ENCODE measurements around the gene KCNS3.

Gene KCNS3

GRCh38 chr2:17879137-17879912 lies 858 bp downstream of the KCNS3 start:
- peak; percentile 67 for DNase-seq (ENCODE audit: low read depth)

- no peak for DNase-seq (ENCODE audit: low read depth)
Measured at GRCh38 chr2:17879913-17880274, 1.4 kb downstream of the KCNS3 start.

GRCh38 chr2:17892770-17893534 lies 14.5 kb downstream of the KCNS3 start:
- DNase-seq (ENCODE audit: low read depth): no peak

- no peak for DNase-seq (ENCODE audit: low read depth)
Measured at GRCh38 chr2:17894005-17894404, 15.5 kb downstream of the KCNS3 start.

GRCh38 chr2:17894556-17894955 lies 16.1 kb downstream of the KCNS3 start:
- no peak for DNase-seq (ENCODE audit: low read depth)

- DNase-seq (ENCODE audit: low read depth): no peak
Measured at GRCh38 chr2:17899871-17900270, 21.4 kb downstream of the KCNS3 start.

- DNase-seq (ENCODE audit: low read depth): no peak
Measured at GRCh38 chr2:17901246-17901645, 22.8 kb downstream of the KCNS3 start.

GRCh38 chr2:17910980-17911379 lies 32.5 kb downstream of the KCNS3 start:
- no peak for DNase-seq (ENCODE audit: low read depth)

- no peak for DNase-seq (ENCODE audit: low read depth)
Measured at GRCh38 chr2:17911491-17912260, 33.2 kb downstream of the KCNS3 start.

GRCh38 chr2:17912266-17912691 lies 33.8 kb downstream of the KCNS3 start:
- DNase-seq (ENCODE audit: low read depth): no peak

- DNase-seq (ENCODE audit: low read depth): no peak
Measured at GRCh38 chr2:17915099-17915498, 36.6 kb downstream of the KCNS3 start.

- DNase-seq (ENCODE audit: low read depth): no peak
Measured at GRCh38 chr2:17915811-17916518, 37.5 kb downstream of the KCNS3 start.

- no peak for DNase-seq (ENCODE audit: low read depth)
Measured at GRCh38 chr2:17916584-17916983, 38.1 kb downstream of the KCNS3 start.

- no peak for DNase-seq (ENCODE audit: low read depth)
Measured at GRCh38 chr2:17918789-17919188, 40.3 kb downstream of the KCNS3 start.

- DNase-seq (ENCODE audit: low read depth): no peak
Measured at GRCh38 chr2:17930773-17931172, 52.3 kb downstream of the KCNS3 start.

- DNase-seq (ENCODE audit: low read depth): peak; percentile 4
Measured at GRCh38 chr2:17933256-17933655, 54.8 kb downstream of the KCNS3 start.

GRCh38 chr2:17934721-17935120 lies 56.3 kb downstream of the KCNS3 start:
- peak; percentile 92 for DNase-seq (ENCODE audit: low read depth)

- no peak for DNase-seq (ENCODE audit: low read depth)
Measured at GRCh38 chr2:17935242-17935885, 56.9 kb downstream of the KCNS3 start.

GRCh38 chr2:17936599-17936998 lies 58.1 kb downstream of the KCNS3 start:
- DNase-seq (ENCODE audit: low read depth): no peak

GRCh38 chr2:17940091-17940630 lies 61.7 kb downstream of the KCNS3 start:
- no peak for DNase-seq (ENCODE audit: low read depth)

GRCh38 chr2:17943444-17943843 lies 65.0 kb downstream of the KCNS3 start:
- no peak for DNase-seq (ENCODE audit: low read depth)
